Esophagus muscularis mucosa (tissue), 3 donors: ENCODE data around the gene KLC1.

ENCODE experiments used
- CTCF ChIP-seq, 3 experiments: fragments of 200-600 bp in 2 of 3; fragments of 450-650 bp in 1 of 3; sonication (generic) in 2 of 3; IDR thresholded peaks; one replicate each; pipeline ENCODE4 v1.5.1; 2017 to 2019; ENCODE audit warnings: antibody characterized with exemption in 3 of 3, mild to moderate bottlenecking in 2 of 3, moderate library complexity in 1 of 3
- POLR2A ChIP-seq: fragments of 450-650 bp; IDR thresholded peaks from one replicate; pipeline ENCODE4 v1.6.1; 2017; ENCODE audit warnings: antibody characterized with exemption, moderate library complexity, mild to moderate bottlenecking, low read depth
- POLR2AphosphoS5 ChIP-seq, 2 donors: sonication (generic); formaldehyde crosslinking; IDR thresholded peaks; one replicate each; pipeline ENCODE4 v1.6.1; 2017; ENCODE audit warnings: antibody characterized with exemption in 2 of 2

GRCh38 chr14:103699261-103699661 lies 70.2 kb downstream of the KLC1 start:
- no peak for TF ChIP-seq POLR2AphosphoS5 (IDR thresholded peaks at IDR 0.05)
- no peak for TF ChIP-seq CTCF (IDR thresholded peaks at IDR 0.05)
- TF ChIP-seq POLR2A, result no peak
